ENCODE data around the gene ZMIZ1. TPM values are rescaled to one million over a fixed set of nuclear protein-coding genes. Genes with fewer than 3 reads are reported as not detected.

Gene ZMIZ1
- total RNA-seq, 4 donors from 2014 or later = 71.9 to 104 (median 79.5) TPM

DNA sequence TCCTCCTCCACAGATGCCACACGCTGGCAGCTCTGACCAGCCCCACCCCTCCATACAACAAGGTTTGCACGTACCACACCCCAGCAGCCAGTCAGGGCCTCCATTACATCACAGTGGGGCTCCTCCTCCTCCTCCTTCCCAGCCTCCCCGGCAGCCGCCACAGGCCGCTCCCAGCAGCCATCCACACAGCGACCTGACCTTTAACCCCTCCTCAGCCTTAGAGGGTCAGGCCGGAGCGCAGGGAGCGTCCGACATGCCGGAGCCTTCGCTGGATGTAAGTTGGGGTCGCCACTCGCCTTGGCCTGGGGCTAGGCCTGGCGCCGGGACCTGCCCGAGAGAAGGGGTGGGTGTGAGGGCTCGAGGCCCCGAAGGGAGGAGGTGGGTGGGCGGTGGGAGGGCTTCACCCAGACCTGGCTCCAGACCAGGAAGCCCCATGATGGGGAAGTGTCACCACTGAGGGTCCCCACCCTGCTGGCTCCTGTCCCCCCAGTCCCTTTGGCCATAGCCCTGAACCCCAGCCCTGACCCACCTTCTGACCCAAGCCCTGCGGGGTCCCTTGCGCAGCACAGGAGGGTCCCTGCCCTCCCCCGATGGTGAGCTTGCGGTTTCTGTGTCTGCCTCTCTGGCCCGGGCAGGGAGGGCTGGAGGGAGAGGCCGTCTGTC, 242.3 kb downstream of the ZMIZ1 start:
- TF ChIP-seq, protein P1, sequence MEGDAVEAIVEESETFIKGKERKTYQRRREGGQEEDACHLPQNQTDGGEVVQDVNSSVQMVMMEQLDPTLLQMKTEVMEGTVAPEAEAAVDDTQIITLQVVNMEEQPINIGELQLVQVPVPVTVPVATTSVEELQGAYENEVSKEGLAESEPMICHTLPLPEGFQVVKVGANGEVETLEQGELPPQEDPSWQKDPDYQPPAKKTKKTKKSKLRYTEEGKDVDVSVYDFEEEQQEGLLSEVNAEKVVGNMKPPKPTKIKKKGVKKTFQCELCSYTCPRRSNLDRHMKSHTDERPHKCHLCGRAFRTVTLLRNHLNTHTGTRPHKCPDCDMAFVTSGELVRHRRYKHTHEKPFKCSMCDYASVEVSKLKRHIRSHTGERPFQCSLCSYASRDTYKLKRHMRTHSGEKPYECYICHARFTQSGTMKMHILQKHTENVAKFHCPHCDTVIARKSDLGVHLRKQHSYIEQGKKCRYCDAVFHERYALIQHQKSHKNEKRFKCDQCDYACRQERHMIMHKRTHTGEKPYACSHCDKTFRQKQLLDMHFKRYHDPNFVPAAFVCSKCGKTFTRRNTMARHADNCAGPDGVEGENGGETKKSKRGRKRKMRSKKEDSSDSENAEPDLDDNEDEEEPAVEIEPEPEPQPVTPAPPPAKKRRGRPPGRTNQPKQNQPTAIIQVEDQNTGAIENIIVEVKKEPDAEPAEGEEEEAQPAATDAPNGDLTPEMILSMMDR (IDR thresholded peaks at IDR 0.05) = no peak
- TF ChIP-seq POLR2A (IDR thresholded peaks at IDR 0.05) (no peak), EP300 (IDR thresholded peaks at IDR 0.05) (no peak), POLR2AphosphoS5 (IDR thresholded peaks at IDR 0.05) (no peak)
- no peaks in the 10 kb centered on the region for H3K27me3 ChIP-seq
- no peak for DNase-seq (ENCODE audit: low spot score in 2 of 2)
- H3K27ac ChIP-seq = peak overlapping the region; percentile 56
- WGBS = 62% methylated on average over 10 of the region's 26 CpGs
- H3K9me3 ChIP-seq = no peaks in the 10 kb centered on the region
- H3K4me1 ChIP-seq = peaks cover 20% of the 10 kb centered on the region
- no peak overlapping the region for H3K4me3 ChIP-seq
- H3K36me3 ChIP-seq = peaks cover 89% of the 10 kb centered on the region

DNA sequence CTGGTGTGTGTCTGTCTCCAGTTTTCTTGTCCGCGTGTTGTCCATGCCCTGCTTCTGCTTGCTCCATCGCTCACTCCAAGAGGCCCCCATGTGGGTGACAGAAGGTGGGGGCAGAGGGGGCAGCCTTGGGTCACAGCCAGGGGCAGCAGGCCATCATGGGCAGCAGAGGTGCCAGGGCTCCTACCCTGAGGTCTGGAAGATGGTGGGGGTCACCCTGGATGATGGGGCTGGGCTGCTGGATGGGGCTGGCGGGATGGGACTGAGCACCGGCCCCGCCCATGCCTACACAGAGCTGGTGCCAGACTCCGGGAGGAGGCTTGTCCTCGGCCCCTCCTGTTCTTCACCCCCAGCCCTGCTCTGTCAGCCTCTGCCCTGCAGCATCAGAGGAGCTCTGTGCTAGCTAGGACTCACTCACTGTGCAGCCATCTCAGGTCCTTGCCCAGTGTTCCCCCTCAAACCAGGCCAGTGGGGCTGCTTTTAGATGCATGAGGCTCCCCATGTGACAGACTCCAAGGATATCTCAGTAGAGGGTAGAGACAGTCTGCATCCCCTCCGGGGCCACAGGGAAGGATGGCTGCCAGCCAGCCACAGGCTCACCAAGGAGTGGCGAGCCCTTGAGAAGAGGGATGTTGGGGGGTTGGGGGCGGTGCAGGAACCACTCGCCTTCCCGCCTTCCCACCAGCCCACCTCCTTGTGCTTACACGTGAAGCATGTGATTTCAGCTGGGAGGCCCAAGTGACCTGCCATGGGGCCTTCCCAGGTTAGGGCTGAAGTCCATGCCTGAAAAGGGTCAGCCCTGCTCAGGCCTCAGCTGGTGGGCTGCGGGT, 243.0 kb downstream of the ZMIZ1 start:
- no peak for DNase-seq (ENCODE audit: low spot score in 2 of 2)
- H3K4me3 ChIP-seq = no peak overlapping the region
- peaks cover 82% of the 10 kb centered on the region for H3K36me3 ChIP-seq
- H3K27me3 ChIP-seq = no peaks in the 10 kb centered on the region
- peaks cover 24% of the 10 kb centered on the region for H3K4me1 ChIP-seq
- H3K27ac ChIP-seq = peak overlapping the region; percentile 56
- WGBS = 91% methylated on average over 3 of the region's 15 CpGs
- TF ChIP-seq EP300 (IDR thresholded peaks at IDR 0.05) (no peak), POLR2A (IDR thresholded peaks at IDR 0.05) (no peak), POLR2AphosphoS5 (IDR thresholded peaks at IDR 0.05) (no peak)
- TF ChIP-seq, protein P1 (IDR thresholded peaks at IDR 0.05) = no peak
- H3K9me3 ChIP-seq = no peaks in the 10 kb centered on the region

DNA sequence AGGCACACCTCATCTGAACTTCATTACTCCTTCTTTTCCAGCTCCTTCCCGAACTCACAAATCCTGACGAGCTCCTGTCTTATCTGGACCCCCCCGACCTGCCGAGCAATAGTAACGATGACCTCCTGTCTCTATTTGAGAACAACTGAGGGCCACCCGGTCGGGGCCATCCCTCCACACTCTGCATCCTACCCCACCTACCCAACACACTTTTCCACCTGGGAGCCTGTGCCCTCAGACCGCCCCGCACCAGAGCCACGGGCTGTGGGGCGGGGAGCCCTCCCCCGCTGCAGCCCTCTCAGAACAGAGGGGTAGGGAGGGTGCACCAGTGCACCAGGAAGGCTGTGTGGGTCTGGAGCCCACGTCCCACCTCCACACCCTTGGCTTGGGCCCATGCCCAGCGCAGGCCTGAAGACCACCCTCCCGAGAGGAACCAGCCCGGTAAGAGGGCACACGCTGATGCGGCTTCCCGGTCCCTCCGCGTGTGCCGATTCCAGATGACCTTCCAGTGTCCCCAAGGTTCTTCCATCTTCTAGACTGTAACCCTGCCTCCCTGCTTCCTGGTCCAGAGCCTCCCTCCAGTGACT, 243.9 kb downstream of the ZMIZ1 start:
- no peak overlapping the region for H3K27ac ChIP-seq
- 95% methylated on average over 22 of the region's 22 CpGs for WGBS
- H3K4me3 ChIP-seq = no peak overlapping the region
- peaks cover 73% of the 10 kb centered on the region for H3K36me3 ChIP-seq
- H3K9me3 ChIP-seq = no peaks in the 10 kb centered on the region
- H3K4me1 ChIP-seq = peaks cover 33% of the 10 kb centered on the region
- no peaks in the 10 kb centered on the region for H3K27me3 ChIP-seq
- no peak for DNase-seq (ENCODE audit: low spot score in 2 of 2)
- TF ChIP-seq POLR2AphosphoS5 (IDR thresholded peaks at IDR 0.05) = no peak
- no peak for TF ChIP-seq POLR2A (IDR thresholded peaks at IDR 0.05)
- TF ChIP-seq, protein P1 (IDR thresholded peaks at IDR 0.05) = no peak
- TF ChIP-seq EP300 (IDR thresholded peaks at IDR 0.05) = no peak

DNA sequence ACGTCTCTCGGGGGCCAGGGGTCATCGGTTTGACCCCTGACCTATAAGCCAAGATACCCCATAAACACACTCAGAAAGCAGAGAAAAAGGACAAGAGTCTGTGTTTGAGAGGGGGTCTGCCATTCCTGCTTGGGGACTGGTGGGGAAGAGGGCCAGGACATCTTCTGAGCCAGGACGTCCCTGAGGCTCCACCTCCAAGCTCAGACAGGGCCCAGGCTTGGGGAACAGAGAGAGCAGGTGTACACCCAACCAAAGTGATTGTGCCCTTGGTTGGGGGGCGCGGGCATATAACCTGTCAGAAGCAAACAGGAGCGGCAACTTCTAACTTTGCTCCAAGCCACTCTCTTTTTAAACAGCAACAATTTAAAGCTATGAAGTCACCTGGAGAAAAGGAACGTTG, 244.6 kb downstream of the ZMIZ1 start:
- Histone ChIP-seq H3K27me3 (no peaks in the 10 kb centered on the region), H3K27ac (no peak overlapping the region), H3K4me1 (peaks cover 39% of the 10 kb centered on the region), H3K9me3 (no peaks in the 10 kb centered on the region), H3K4me3 (no peak overlapping the region), H3K36me3 (peaks cover 66% of the 10 kb centered on the region)
- no peak for DNase-seq (ENCODE audit: low spot score in 2 of 2)
- 88% methylated on average over 8 of the region's 8 CpGs for WGBS
- TF ChIP-seq, protein P1 (IDR thresholded peaks at IDR 0.05) = no peak
- TF ChIP-seq POLR2AphosphoS5 (IDR thresholded peaks at IDR 0.05) (no peak), EP300 (IDR thresholded peaks at IDR 0.05) (no peak), POLR2A (IDR thresholded peaks at IDR 0.05) (no peak)

Data from suprapubic skin (tissue), 4 donors.